Measurements from ENCODE around the gene NRIP1.

DNA sequence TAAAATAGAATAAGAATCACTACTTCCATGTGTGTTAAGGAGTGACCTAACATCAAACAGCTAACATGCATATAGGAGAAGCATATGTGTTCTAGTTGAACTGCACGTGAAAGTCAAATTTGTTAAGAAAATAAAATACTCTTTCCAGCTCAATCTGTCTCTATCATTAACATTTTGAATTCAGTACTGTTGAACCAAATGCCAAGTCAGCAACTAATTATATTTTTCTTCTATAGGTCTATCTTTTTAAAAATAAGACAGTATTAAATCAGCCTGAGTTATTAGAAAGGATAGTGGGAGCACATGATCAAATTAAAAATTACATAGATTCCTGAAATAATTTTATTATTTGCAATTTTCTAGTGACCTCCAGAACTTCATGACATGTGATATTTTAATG is 141.8 kb downstream of the NRIP1 start:
- TF ChIP-seq POLR2A (IDR thresholded peaks at IDR 0.05) = no peak
- TF ChIP-seq, protein P1, sequence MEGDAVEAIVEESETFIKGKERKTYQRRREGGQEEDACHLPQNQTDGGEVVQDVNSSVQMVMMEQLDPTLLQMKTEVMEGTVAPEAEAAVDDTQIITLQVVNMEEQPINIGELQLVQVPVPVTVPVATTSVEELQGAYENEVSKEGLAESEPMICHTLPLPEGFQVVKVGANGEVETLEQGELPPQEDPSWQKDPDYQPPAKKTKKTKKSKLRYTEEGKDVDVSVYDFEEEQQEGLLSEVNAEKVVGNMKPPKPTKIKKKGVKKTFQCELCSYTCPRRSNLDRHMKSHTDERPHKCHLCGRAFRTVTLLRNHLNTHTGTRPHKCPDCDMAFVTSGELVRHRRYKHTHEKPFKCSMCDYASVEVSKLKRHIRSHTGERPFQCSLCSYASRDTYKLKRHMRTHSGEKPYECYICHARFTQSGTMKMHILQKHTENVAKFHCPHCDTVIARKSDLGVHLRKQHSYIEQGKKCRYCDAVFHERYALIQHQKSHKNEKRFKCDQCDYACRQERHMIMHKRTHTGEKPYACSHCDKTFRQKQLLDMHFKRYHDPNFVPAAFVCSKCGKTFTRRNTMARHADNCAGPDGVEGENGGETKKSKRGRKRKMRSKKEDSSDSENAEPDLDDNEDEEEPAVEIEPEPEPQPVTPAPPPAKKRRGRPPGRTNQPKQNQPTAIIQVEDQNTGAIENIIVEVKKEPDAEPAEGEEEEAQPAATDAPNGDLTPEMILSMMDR (IDR thresholded peaks at IDR 0.05) = no peak

Measured in vagina (tissue), 2 donors.